ENCODE data around the gene PHACTR1.

GRCh38 chr6:12760226-12760625 lies 43.7 kb downstream of the PHACTR1 start:
- TF ChIP-seq, protein P1, sequence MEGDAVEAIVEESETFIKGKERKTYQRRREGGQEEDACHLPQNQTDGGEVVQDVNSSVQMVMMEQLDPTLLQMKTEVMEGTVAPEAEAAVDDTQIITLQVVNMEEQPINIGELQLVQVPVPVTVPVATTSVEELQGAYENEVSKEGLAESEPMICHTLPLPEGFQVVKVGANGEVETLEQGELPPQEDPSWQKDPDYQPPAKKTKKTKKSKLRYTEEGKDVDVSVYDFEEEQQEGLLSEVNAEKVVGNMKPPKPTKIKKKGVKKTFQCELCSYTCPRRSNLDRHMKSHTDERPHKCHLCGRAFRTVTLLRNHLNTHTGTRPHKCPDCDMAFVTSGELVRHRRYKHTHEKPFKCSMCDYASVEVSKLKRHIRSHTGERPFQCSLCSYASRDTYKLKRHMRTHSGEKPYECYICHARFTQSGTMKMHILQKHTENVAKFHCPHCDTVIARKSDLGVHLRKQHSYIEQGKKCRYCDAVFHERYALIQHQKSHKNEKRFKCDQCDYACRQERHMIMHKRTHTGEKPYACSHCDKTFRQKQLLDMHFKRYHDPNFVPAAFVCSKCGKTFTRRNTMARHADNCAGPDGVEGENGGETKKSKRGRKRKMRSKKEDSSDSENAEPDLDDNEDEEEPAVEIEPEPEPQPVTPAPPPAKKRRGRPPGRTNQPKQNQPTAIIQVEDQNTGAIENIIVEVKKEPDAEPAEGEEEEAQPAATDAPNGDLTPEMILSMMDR (conservative IDR thresholded peaks at IDR 0.05; ENCODE audit: low read depth, low read length) = no peak
- no peak for TF ChIP-seq EZH2 (IDR thresholded peaks at IDR 0.05; ENCODE audit: borderline replicate concordance, low read depth, low read length, poor library complexity, severe bottlenecking)
